Cardiac fibroblast (primary cell): ENCODE data around the gene CMTR1.

Experiments used
- DNase-seq, 2 donors: peaks; one replicate each; pipeline versions ENCODE4 v3.0.0 to v3.0.0-alpha.2; 2010; ENCODE audit warnings: low read depth in 2 of 2
- H3K4me3 ChIP-seq, 2 donors: replicated peaks in 1 of 2; 1 replicate in 1 of 2; 2 replicates in 1 of 2; pipeline ENCODE4 v1.5.1; 2011; ENCODE audit warnings: low read depth in 2 of 2, low read length in 2 of 2, mild to moderate bottlenecking in 2 of 2, moderate library complexity in 1 of 2
- CTCF ChIP-seq: IDR thresholded peaks from one replicate; pipeline ENCODE4 v1.5.1; 2011; ENCODE audit warnings: low read depth, mild to moderate bottlenecking, low read length, inconsistent platforms

The CMTR1 gene

GRCh38 chr6:37491830-37492208 is 58.8 kb downstream of the CMTR1 start:
- no peak overlapping the region for H3K4me3 ChIP-seq
- no peak for DNase-seq
- TF ChIP-seq CTCF = no peak

GRCh38 chr6:37492236-37492972 is 59.4 kb downstream of the CMTR1 start:
- TF ChIP-seq CTCF = no peak
- no peak overlapping the region for H3K4me3 ChIP-seq
- no peak for DNase-seq

- no peak for TF ChIP-seq CTCF
- H3K4me3 ChIP-seq = no peak overlapping the region
- DNase-seq = no peak
These were observed 60.1 kb downstream of the CMTR1 start for GRCh38 chr6:37492991-37493660.

- no peak for DNase-seq
- TF ChIP-seq CTCF = no peak
- no peak overlapping the region for H3K4me3 ChIP-seq
These were observed 60.6 kb downstream of the CMTR1 start for GRCh38 chr6:37493661-37493995.

GRCh38 chr6:37495244-37495934 is 62.4 kb downstream of the CMTR1 start:
- TF ChIP-seq CTCF = no peak
- H3K4me3 ChIP-seq = no peak overlapping the region
- no peak for DNase-seq

GRCh38 chr6:37496951-37497885 is 64.2 kb downstream of the CMTR1 start:
- no peak for TF ChIP-seq CTCF

More at GRCh38 chr6:37496951-37497885, 64.2 kb downstream of the CMTR1 start:
- no peak for DNase-seq
- no peak overlapping the region for H3K4me3 ChIP-seq
